PFSK-1 (cell line): ENCODE results near the gene KRTAP10-1.

ENCODE experiments used
- FOXP2 ChIP-seq: optimal IDR thresholded peaks from 2 replicates; pipeline ENCODE3; 2011; ENCODE audit warnings: borderline replicate concordance, control low read depth, inconsistent platforms; ENCODE audit not compliant: insufficient read depth; ENCODE audit errors: extremely low read length, extremely low read depth
- POLR2AphosphoS5 ChIP-seq: IDR thresholded peaks from 2 replicates; pipeline ENCODE4 v1.6.1; 2012; ENCODE audit warnings: low read depth, mild to moderate bottlenecking, control low read depth, low read length, moderate library complexity
- SIN3A ChIP-seq: IDR thresholded peaks from 2 replicates; pipeline ENCODE4 v1.6.1; 2012; ENCODE audit warnings: mild to moderate bottlenecking, low read length, moderate library complexity, borderline replicate concordance; ENCODE audit not compliant: insufficient read depth
- TAF1 ChIP-seq: IDR thresholded peaks from 2 replicates; pipeline ENCODE4 v1.6.1; 2012; ENCODE audit warnings: low read length, control low read depth, borderline replicate concordance; ENCODE audit not compliant: insufficient read depth
- TF ChIP-seq, protein P1 (sequence below), 2 experiments: IDR thresholded peaks; 2 replicates each; pipeline versions ENCODE4 v1.6.1 to v1.8.0; 2011 to 2012; ENCODE audit warnings: low read depth in 2 of 2, low read length in 2 of 2, control low read depth in 1 of 2, inconsistent platforms in 1 of 2, mild to moderate bottlenecking in 1 of 2, moderate library complexity in 1 of 2; ENCODE audit not compliant: insufficient read depth in 1 of 2

The KRTAP10-1 gene

DNA sequence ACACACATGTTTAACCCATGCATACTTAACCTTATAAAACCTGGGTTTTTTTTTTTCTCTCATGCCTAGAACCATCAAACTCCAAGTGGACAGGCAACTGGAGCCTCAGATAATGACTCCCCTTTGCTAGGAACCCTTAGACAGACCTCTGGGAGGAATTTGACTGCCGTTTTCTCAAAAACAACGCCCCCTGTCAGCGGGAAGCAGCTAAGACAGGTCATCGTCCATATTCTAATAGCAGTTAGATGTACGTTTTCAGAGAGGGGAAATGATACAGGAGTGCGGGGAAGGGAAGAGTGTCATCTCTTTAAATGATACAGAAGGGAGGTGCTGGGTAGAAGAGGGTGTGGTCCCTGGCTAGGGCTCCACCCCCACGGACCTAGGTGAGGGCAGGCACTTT, 50.0 kb downstream of the KRTAP10-1 start:
- TF ChIP-seq POLR2AphosphoS5 = no peak
- TF ChIP-seq FOXP2 = no peak
- no peak for TF ChIP-seq TAF1
- TF ChIP-seq SIN3A = no peak
- TF ChIP-seq, protein P1, sequence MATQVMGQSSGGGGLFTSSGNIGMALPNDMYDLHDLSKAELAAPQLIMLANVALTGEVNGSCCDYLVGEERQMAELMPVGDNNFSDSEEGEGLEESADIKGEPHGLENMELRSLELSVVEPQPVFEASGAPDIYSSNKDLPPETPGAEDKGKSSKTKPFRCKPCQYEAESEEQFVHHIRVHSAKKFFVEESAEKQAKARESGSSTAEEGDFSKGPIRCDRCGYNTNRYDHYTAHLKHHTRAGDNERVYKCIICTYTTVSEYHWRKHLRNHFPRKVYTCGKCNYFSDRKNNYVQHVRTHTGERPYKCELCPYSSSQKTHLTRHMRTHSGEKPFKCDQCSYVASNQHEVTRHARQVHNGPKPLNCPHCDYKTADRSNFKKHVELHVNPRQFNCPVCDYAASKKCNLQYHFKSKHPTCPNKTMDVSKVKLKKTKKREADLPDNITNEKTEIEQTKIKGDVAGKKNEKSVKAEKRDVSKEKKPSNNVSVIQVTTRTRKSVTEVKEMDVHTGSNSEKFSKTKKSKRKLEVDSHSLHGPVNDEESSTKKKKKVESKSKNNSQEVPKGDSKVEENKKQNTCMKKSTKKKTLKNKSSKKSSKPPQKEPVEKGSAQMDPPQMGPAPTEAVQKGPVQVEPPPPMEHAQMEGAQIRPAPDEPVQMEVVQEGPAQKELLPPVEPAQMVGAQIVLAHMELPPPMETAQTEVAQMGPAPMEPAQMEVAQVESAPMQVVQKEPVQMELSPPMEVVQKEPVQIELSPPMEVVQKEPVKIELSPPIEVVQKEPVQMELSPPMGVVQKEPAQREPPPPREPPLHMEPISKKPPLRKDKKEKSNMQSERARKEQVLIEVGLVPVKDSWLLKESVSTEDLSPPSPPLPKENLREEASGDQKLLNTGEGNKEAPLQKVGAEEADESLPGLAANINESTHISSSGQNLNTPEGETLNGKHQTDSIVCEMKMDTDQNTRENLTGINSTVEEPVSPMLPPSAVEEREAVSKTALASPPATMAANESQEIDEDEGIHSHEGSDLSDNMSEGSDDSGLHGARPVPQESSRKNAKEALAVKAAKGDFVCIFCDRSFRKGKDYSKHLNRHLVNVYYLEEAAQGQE (IDR thresholded peaks at IDR 0.05; ENCODE audit: insufficient read depth in 1 of 2, low read depth in 2 of 2, low read length in 2 of 2) = no peak
